ENCODE measurements around the gene SEMA5A.

DNA sequence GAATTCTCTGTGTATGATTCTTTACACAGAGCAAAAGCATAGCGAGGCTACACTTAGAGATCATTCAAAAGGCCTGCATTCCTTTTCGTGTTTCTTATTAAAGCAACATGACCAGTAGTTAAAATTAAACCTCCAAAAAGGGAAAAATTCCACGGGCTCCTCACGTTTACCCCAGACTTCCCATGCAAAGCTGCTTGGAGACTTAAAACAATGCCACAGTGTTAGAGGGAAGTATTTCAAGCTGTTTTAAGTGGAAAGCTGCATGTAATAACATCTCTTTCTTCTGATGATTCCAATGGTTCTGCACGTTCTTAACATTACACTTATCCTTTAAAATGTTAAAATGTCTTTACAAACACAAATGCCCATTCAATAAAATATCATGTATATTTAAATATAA lies 405.2 kb downstream of the SEMA5A start:
- no peak for TF ChIP-seq RFX5 (IDR thresholded peaks at IDR 0.05; ENCODE audit: low read length)
- TF ChIP-seq USF2 (IDR thresholded peaks at IDR 0.05; ENCODE audit: borderline replicate concordance, low read depth, low read length) = no peak
- no peak for TF ChIP-seq MXI1 (IDR thresholded peaks at IDR 0.05; ENCODE audit: low read depth, low read length)
- TF ChIP-seq, protein P1, sequence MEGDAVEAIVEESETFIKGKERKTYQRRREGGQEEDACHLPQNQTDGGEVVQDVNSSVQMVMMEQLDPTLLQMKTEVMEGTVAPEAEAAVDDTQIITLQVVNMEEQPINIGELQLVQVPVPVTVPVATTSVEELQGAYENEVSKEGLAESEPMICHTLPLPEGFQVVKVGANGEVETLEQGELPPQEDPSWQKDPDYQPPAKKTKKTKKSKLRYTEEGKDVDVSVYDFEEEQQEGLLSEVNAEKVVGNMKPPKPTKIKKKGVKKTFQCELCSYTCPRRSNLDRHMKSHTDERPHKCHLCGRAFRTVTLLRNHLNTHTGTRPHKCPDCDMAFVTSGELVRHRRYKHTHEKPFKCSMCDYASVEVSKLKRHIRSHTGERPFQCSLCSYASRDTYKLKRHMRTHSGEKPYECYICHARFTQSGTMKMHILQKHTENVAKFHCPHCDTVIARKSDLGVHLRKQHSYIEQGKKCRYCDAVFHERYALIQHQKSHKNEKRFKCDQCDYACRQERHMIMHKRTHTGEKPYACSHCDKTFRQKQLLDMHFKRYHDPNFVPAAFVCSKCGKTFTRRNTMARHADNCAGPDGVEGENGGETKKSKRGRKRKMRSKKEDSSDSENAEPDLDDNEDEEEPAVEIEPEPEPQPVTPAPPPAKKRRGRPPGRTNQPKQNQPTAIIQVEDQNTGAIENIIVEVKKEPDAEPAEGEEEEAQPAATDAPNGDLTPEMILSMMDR (IDR thresholded peaks at IDR 0.05) = no peak
- TF ChIP-seq TAF1 (IDR thresholded peaks at IDR 0.05; ENCODE audit: borderline replicate concordance, low read depth, low read length) = no peak
- TF ChIP-seq GABPA (IDR thresholded peaks at IDR 0.05; ENCODE audit: low read depth) = no peak
- no peak for TF ChIP-seq FOXM1 (IDR thresholded peaks at IDR 0.05; ENCODE audit: low read depth)
- TF ChIP-seq YY1 (IDR thresholded peaks at IDR 0.05; ENCODE audit: low read depth) = no peak
- no peak for TF ChIP-seq EZH2phosphoT487 (IDR thresholded peaks at IDR 0.05; ENCODE audit: borderline replicate concordance, low read depth)
